GM21423 (cell line): Measurements from ENCODE around the gene LRRC52.
"Not testable (repeated sequence)": the region's sequence is repeated elsewhere in the genome, so short reads cannot be mapped to it uniquely, and the experiment has no call there.

Experiments used
- ATAC-seq: cut with Tn5 transposase; IDR thresholded peaks from one replicate; pipeline ENCODE4 v1.9.1; 2021; ENCODE audit warnings: mild to moderate bottlenecking, moderate library complexity; ENCODE audit not compliant: unreplicated experiment

Gene LRRC52

GRCh38 chr1:165580931-165581871 is 37.4 kb downstream of the LRRC52 start:
- ATAC-seq, result no peak

GRCh38 chr1:165581926-165582325 is 38.1 kb downstream of the LRRC52 start:
- ATAC-seq, result no peak

GRCh38 chr1:165586398-165586797 is 42.6 kb downstream of the LRRC52 start:
- ATAC-seq, result no peak

GRCh38 chr1:165591391-165591790 is 47.6 kb downstream of the LRRC52 start:
- not testable (repeated sequence) for ATAC-seq

GRCh38 chr1:165592945-165593823 is 49.4 kb downstream of the LRRC52 start:
- peak; percentile 23 for ATAC-seq

- no peak for ATAC-seq
Measured at GRCh38 chr1:165595246-165595938, 51.6 kb downstream of the LRRC52 start.

GRCh38 chr1:165597883-165598675 is 54.3 kb downstream of the LRRC52 start:
- peak; percentile 96 for ATAC-seq

GRCh38 chr1:165598676-165599059 is 54.9 kb downstream of the LRRC52 start:
- ATAC-seq, result no peak

- ATAC-seq, result no peak
Measured at GRCh38 chr1:165600793-165601192, 57.0 kb downstream of the LRRC52 start.

GRCh38 chr1:165603810-165604209 is 60.0 kb downstream of the LRRC52 start:
- no peak for ATAC-seq

GRCh38 chr1:165605246-165605645 is 61.4 kb downstream of the LRRC52 start:
- no peak for ATAC-seq

GRCh38 chr1:165606676-165607075 is 62.9 kb downstream of the LRRC52 start:
- not testable (repeated sequence) for ATAC-seq

GRCh38 chr1:165610866-165611265 is 67.1 kb downstream of the LRRC52 start:
- no peak for ATAC-seq

GRCh38 chr1:165612062-165612461 is 68.3 kb downstream of the LRRC52 start:
- ATAC-seq, result no peak
